HG03469 (cell line): ENCODE data around the gene TNS4.

Source experiments
- ATAC-seq: cut with Tn5 transposase; IDR thresholded peaks from one replicate; pipeline ENCODE4 v1.9.1; 2021; ENCODE audit warnings: mild to moderate bottlenecking, moderate library complexity, moderate number of reproducible peaks; ENCODE audit not compliant: unreplicated experiment

The TNS4 gene

GRCh38 chr17:40443196-40443987 is 58.0 kb downstream of the TNS4 start, which contains the start of gene IGFBP4:
TSS of gene IGFBP4 (plus strand) at chr17:40443450. CDS start at chr17:40443736, 286 bp downstream.
- no peak for ATAC-seq

DNA sequence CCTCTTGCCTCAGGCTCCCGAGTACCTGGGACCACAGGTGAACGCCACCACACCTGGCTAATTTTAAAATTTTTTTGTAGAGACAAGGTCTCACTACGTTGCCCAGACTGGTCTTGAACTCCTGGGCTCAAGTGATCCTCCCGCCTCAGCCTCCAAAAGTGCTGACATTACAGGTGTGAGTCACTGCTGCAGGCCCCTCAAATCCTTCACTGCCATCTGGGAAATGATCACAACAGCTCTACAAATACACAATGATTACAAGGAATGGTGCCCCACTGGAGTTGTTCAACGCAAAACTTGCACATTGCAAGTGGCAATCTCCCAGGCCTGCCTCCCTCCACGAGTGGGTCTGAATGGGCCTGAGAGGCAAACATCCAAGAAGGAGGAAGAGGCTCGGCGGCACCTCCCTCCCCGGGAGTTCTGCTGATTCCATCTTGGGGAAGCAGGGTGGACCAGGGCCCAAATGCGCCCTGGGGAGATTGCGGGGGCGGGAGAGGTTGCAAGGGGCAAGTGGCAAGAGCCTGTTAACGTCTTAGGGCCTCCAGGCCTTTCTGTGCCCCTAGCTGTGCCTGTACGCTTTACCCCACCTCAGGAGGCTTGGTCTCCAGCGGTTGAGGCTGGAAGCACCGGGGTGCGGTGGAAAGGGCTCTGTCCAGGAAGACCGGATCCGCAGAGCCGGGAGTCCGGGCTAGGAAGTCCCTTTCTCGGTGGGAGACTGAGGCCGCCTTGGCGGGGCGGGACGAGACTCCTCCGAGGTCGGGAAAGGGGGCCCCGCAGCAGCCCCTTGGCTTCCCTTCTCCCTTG is 58.8 kb downstream of the TNS4 start:
- ATAC-seq, result no peak

- no peak for ATAC-seq
Measured at GRCh38 chr17:40440166-40440565, 61.3 kb downstream of the TNS4 start.

DNA sequence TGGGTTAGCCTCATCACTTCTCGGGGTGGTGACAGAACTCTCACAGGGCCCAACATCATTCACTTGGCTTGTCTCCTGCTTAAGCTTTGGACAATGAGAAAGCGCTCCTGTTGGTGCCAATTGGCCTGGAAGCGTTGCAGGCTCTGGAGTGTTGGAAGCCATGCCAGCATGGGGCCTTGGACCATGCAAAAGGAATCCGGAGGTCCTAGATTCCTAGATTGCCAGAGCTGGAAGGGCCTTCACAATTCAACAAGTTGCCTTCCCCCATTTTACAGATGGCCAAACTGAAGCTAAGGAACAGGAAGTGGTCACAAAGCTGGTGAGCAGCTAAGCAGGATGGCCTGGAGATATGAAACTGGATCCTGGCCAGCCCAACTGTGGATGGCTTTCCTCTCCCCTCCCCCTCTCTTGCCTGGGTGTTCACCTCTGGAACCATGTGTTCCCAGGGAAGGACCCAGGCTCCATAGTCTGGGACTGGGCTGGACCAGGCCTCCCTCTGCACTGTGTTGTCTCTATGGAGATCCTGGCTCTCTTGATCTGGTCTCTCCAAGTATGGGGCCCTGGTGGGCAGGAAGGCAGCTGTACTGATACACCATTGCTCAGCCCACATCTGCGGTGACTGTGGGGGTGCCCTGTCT is 64.2 kb downstream of the TNS4 start:
- no peak for ATAC-seq

- ATAC-seq, result no peak
Measured at GRCh38 chr17:40436636-40437035, 64.8 kb downstream of the TNS4 start.

- ATAC-seq, result no peak
Measured at GRCh38 chr17:40433551-40434415, 67.6 kb downstream of the TNS4 start.

GRCh38 chr17:40432864-40433528 is 68.4 kb downstream of the TNS4 start:
- ATAC-seq, result no peak

- no peak for ATAC-seq
Measured at GRCh38 chr17:40431231-40431602, 70.2 kb downstream of the TNS4 start.

- no peak for ATAC-seq
Measured at GRCh38 chr17:40430272-40431230, 70.9 kb downstream of the TNS4 start.

DNA sequence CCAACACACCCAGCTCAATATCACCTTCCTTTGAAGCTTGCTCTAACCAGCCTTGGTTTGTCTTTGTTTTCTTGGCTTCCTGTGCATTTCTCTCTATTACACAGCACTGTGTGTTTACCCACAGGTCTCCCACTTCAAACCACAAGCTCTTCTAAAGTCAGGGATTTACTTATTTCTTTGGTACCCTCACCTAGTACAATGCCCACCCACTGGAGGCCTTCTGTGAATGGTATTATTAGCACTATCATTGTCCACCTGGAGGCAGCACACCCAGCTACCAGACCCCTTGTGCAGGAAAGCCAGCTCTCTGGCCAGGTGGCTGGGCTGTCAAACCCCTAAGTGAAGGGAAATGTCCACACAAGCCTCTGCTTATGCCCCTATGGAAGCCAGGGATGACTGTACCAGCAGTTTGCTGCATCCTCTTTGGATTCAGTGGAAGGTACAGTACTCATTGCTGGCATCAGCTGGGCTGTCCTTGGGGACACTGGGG is 74.4 kb downstream of the TNS4 start:
- ATAC-seq, result no peak
